B cell (primary cell): ENCODE measurements around the gene LARGE2.

Experiments used
- CTCF ChIP-seq: fragments of 200-600 bp; IDR thresholded peaks from one replicate; pipeline ENCODE4 v1.8.0; 2022; ENCODE audit warnings: antibody characterized with exemption, mild to moderate bottlenecking
- EZH2 ChIP-seq: IDR thresholded peaks from 2 replicates; pipeline ENCODE4 v1.6.1; 2012; ENCODE audit warnings: borderline replicate concordance, low read depth, mild to moderate bottlenecking, moderate library complexity, low read length; ENCODE audit not compliant: insufficient read depth, poor library complexity, severe bottlenecking

DNA sequence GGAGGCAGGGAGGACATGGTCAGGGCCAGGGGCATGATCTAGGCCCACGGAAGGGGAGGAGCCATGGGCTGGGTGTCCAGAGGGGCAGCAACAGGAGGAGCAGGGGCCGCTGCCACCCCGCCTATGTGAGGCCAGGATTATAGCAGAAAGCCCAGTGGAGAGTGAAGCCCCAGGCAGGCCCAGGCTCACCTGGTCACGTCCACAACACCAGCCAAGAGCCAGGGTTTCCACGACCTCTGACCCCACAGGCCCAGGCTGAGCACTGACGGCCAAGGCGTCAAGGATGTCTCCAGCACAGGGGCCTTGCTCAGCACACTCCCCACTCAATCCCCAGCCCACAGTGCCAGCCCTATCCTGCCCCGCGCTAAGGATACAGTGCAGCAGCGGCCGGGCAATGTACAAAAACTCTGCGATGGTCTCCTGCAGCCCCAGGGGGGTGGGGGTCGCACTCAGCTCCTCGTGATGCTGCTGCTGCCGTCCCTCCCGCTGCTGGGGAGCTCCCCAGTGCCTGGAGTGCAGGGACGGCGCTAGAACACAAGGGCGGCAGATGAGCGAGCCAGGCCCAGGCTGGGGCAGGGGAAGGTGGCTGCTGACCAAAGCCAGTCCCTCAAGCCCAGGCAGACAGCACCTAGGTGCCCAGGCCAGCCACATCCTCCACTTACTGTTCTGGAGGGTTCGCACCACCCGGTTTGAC, 8.4 kb upstream of the LARGE2 start:
- TF ChIP-seq CTCF (no peak), EZH2 (no peak)
